Spleen (tissue), 7 donors: ENCODE measurements around the gene AK8.

ENCODE experiments used
- CTCF ChIP-seq, 11 experiments: fragments of 200-600 bp in 7 of 11; fragments of 450-650 bp in 4 of 11; sonication (generic) in 4 of 11; IDR thresholded peaks in 8 of 11; conservative IDR thresholded peaks in 3 of 11; 1 replicate in 7 of 11; 2 replicates in 4 of 11; pipeline versions ENCODE4 v1.4.0 to v1.8.0; 2016 to 2021; ENCODE audit warnings: antibody characterized with exemption in 11 of 11, inconsistent platforms in 4 of 11, mild to moderate bottlenecking in 1 of 11
- POLR2AphosphoS5 ChIP-seq, 3 donors: sonication (generic); formaldehyde crosslinking; IDR thresholded peaks; one replicate each; pipeline ENCODE4 v1.5.1; 2017; ENCODE audit warnings: antibody characterized with exemption in 3 of 3
- donor health status: DM: no; HTN: no; CAD: no; lungs with moderate emphysema.
- donor health status: DM: no; HTN: no; CAD: no.
- donor health status: DM: no; HTN: no; CAD: no.

DNA sequence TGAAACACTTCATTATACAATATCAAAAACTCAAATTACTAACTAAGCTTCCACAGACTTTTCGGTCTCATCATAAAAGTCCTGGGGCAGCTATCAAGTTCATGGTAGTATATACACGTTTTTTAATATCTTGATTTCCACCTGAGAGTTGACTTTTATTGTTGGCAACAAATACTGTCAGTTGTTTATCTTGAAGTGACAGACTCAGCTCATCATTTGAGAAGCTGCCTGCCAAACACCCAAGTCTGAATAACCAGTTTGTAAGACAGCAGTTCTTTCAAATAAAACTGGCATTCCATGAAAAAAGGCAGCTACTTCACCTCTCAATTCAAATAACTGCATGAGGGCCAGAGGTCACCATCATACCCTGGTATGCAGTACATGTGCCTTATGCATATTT, 31.2 kb upstream of the AK8 start:
- TF ChIP-seq CTCF (IDR thresholded peaks at IDR 0.05 in 8 of 11, conservative IDR thresholded peaks at IDR 0.05 in 3 of 11) (no peak), POLR2AphosphoS5 (IDR thresholded peaks at IDR 0.05) (no peak)
